Type B pancreatic cell (in vitro differentiated cells): Measurements from ENCODE around the gene TKTL1. TPM values are rescaled to one million over a fixed set of nuclear protein-coding genes. Genes with fewer than 3 reads are reported as not detected.

Experiments
- DNase-seq: peaks from one replicate; pipeline ENCODE4 v3.0.0; 2021; ENCODE audit warnings: mixed read lengths; ENCODE audit not compliant: unreplicated experiment; ENCODE audit errors: extremely low spot score
- H3K27ac Mint-ChIP-seq: 2 replicates; pipeline ENCODE4 v1.8.0; 2021; ENCODE audit warnings: mild to moderate bottlenecking, mixed read lengths
- H3K27me3 Mint-ChIP-seq: 2 replicates; pipeline ENCODE4 v1.8.0; 2021; ENCODE audit warnings: mixed read lengths
- H3K36me3 Mint-ChIP-seq: 2 replicates; pipeline ENCODE4 v1.8.0; 2021; ENCODE audit warnings: mixed read lengths
- H3K4me1 Mint-ChIP-seq: one replicate; pipeline ENCODE4 v1.8.0; 2021; ENCODE audit warnings: mixed read lengths; ENCODE audit not compliant: unreplicated experiment
- H3K4me3 Mint-ChIP-seq: 2 replicates; pipeline ENCODE4 v1.8.0; 2021; ENCODE audit warnings: mild to moderate bottlenecking, mixed read lengths
- H3K9me3 Mint-ChIP-seq: 2 replicates; pipeline ENCODE4 v1.8.0; 2021; ENCODE audit warnings: mixed read lengths
- CTCF ChIP-seq: fragments of 200-600 bp; sonication (generic); conservative IDR thresholded peaks from 2 replicates; pipeline ENCODE4 v1.5.0; 2021; ENCODE audit warnings: antibody characterized with exemption, mild to moderate bottlenecking
- total RNA-seq: library from RNA; stranded (reverse); gene quantifications from 2 replicates; pipeline ENCODE4 v1.2.1, GENCODE V29; 2021; ENCODE audit warnings: low replicate concordance

The TKTL1 gene
- total RNA-seq, 1 donor from 2014 or later, result 0.56 TPM

DNA sequence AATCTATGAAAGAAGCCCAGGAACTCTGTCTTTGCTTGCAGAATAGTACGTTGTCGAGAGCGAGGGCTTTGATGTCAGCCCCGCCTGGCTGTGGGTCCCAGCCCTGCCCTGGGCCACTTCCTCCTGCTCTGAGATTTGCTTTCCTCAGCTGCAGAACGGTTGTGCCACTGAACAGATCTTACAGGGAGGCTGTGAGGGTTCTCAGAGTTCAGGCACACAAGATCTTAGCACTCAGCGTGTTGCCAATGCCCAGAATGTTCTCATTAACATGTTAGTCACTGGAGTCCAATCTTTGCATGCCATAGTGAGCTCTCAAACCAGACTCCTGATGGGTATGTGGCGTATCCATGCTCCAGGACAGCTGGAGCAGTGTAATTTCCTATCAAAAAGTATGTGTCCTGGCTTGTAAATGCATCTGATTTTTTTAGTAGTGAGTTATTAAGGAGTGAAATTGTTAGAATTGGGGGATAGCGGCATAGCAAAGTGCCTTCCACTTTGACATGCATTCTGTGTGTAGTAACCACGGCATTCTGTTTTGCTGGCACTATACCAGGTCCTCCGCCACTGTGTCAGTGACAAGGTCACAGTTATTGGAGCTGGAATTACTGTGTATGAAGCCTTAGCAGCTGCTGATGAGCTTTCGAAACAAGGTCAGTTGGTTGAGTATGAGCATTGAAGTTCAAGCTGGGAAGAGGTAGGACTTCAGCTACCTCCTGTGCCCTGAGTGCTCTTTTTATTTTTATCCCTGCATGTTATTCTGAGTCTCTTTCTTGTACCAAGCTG, 31.6 kb downstream of the TKTL1 start:
- H3K27me3 Mint-ChIP-seq, result peaks cover 8% of the 10 kb centered on the region
- TF ChIP-seq CTCF, result no peak
- H3K9me3 Mint-ChIP-seq, result no peaks in the 10 kb centered on the region
- H3K4me1 Mint-ChIP-seq, result peaks cover 15% of the 10 kb centered on the region
- DNase-seq, result no peak
- H3K27ac Mint-ChIP-seq, result no peak overlapping the region
- H3K4me3 Mint-ChIP-seq, result no peak overlapping the region
- H3K36me3 Mint-ChIP-seq, result no peaks in the 10 kb centered on the region

DNA sequence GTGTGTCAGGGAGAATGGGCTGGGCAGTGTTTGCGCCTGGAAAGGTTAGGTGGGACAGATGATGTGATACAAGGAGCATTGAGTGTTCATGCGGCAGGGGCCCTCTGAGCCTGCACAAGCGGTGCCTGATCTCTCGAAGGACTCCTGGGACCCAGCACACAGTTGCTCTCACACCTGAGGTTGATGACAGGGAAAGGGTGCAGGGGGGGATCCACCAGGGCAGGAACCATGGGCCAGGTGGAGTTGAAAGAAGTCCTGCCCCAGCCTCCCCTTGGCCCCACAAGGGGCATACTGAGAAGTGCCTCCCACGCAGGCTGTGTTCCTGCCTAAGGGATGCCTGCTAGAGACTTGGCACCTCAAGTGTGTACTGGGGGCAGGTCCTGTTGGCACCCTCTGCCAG, 33.1 kb downstream of the TKTL1 start:
- no peak for TF ChIP-seq CTCF
- no peaks in the 10 kb centered on the region for H3K9me3 Mint-ChIP-seq
- H3K27me3 Mint-ChIP-seq, result peaks cover 8% of the 10 kb centered on the region
- H3K4me1 Mint-ChIP-seq, result peaks cover 15% of the 10 kb centered on the region
- H3K27ac Mint-ChIP-seq, result no peak overlapping the region
- no peak for DNase-seq
- no peaks in the 10 kb centered on the region for H3K36me3 Mint-ChIP-seq
- no peak overlapping the region for H3K4me3 Mint-ChIP-seq

- Mint-ChIP-seq H3K27ac (no peak overlapping the region), H3K36me3 (no peaks in the 10 kb centered on the region), H3K9me3 (no peaks in the 10 kb centered on the region), H3K4me1 (peaks cover 15% of the 10 kb centered on the region), H3K27me3 (peaks cover 8% of the 10 kb centered on the region), H3K4me3 (no peak overlapping the region)
- no peak for DNase-seq
- no peak for TF ChIP-seq CTCF
Observed at GRCh38 chrX:154329294-154329693, 33.7 kb downstream of the TKTL1 start.

- Mint-ChIP-seq H3K4me1 (no peaks in the 10 kb centered on the region), H3K27ac (no peak overlapping the region), H3K36me3 (no peaks in the 10 kb centered on the region), H3K9me3 (no peaks in the 10 kb centered on the region), H3K27me3 (peaks cover 5% of the 10 kb centered on the region), H3K4me3 (no peak overlapping the region)
- no peak for TF ChIP-seq CTCF
- no peak for DNase-seq
Observed at GRCh38 chrX:154332561-154332960, 37.0 kb downstream of the TKTL1 start.

GRCh38 chrX:154333116-154333515, 37.5 kb downstream of the TKTL1 start:
- no peak overlapping the region for H3K4me3 Mint-ChIP-seq
- no peak for DNase-seq
- no peaks in the 10 kb centered on the region for H3K4me1 Mint-ChIP-seq
- TF ChIP-seq CTCF, result no peak
- H3K27ac Mint-ChIP-seq, result no peak overlapping the region
- H3K36me3 Mint-ChIP-seq, result no peaks in the 10 kb centered on the region
- no peaks in the 10 kb centered on the region for H3K9me3 Mint-ChIP-seq
- H3K27me3 Mint-ChIP-seq, result peaks cover 2% of the 10 kb centered on the region
